ENCODE data around the gene PSD4.
A peak's percentile ranks its signal among the peaks of the same experiment; 100 is the strongest.

The PSD4 gene

GRCh38 chr2:113238871-113239839 is 65.4 kb downstream of the PSD4 start:
- no peak for DNase-seq (ENCODE audit: low read depth)

GRCh38 chr2:113240150-113240914 is 66.6 kb downstream of the PSD4 start:
- DNase-seq (ENCODE audit: low read depth): no peak

- peak; percentile 21 for DNase-seq (ENCODE audit: low read depth)
These were observed 67.4 kb downstream of the PSD4 start for GRCh38 chr2:113240915-113241911.

- DNase-seq (ENCODE audit: low read depth): no peak
These were observed 68.6 kb downstream of the PSD4 start for GRCh38 chr2:113242327-113242726.

GRCh38 chr2:113245276-113245711 is 71.5 kb downstream of the PSD4 start:
- no peak for DNase-seq (ENCODE audit: low read depth)

- DNase-seq (ENCODE audit: low read depth): no peak
These were observed 72.8 kb downstream of the PSD4 start for GRCh38 chr2:113246606-113247005.

GRCh38 chr2:113248997-113249770 is 75.4 kb downstream of the PSD4 start:
- DNase-seq (ENCODE audit: low read depth): peak; percentile 46

GRCh38 chr2:113251118-113251517 is 77.3 kb downstream of the PSD4 start:
- DNase-seq (ENCODE audit: low read depth): no peak

GRCh38 chr2:113252047-113252590 is 78.3 kb downstream of the PSD4 start:
- no peak for DNase-seq (ENCODE audit: low read depth)

GRCh38 chr2:113253453-113253852 is 79.7 kb downstream of the PSD4 start:
- DNase-seq (ENCODE audit: low read depth): no peak

GRCh38 chr2:113255140-113256070 is 81.6 kb downstream of the PSD4 start:
- DNase-seq (ENCODE audit: low read depth): no peak

GRCh38 chr2:113257516-113258264 is 83.9 kb downstream of the PSD4 start:
- DNase-seq (ENCODE audit: low read depth): no peak

- DNase-seq (ENCODE audit: low read depth): no peak
These were observed 84.8 kb downstream of the PSD4 start for GRCh38 chr2:113258471-113259147.

Data from stimulated activated CD8-positive, alpha-beta memory T cell treated with anti-CD3 and anti-CD28 coated beads, Interleukin-12 subunit alpha, Interleukin-12 subunit beta, amount 100 ng/mL, for 4 hours (primary cell).